HG03354 (cell line): Measurements from ENCODE around the gene CLMP.

ENCODE experiments used
- ATAC-seq: cut with Tn5 transposase; IDR thresholded peaks from one replicate; pipeline ENCODE4 v1.9.1; 2021; ENCODE audit warnings: mild to moderate bottlenecking; ENCODE audit not compliant: unreplicated experiment, poor library complexity, severe bottlenecking

CLMP gene

GRCh38 chr11:123195188-123196059 is at the start of gene CLMP:
Gene CLMP (minus strand): TSS chr11:123195248. CDS start chr11:123194940, 308 bp downstream.
- no peak for ATAC-seq

- ATAC-seq = no peak
Measured at GRCh38 chr11:123241874-123242543, 47.0 kb upstream of the CLMP start.

- no peak for ATAC-seq
Measured at GRCh38 chr11:123241294-123241693, 46.2 kb upstream of the CLMP start.

- no peak for ATAC-seq
Measured at GRCh38 chr11:123239191-123240150, 44.4 kb upstream of the CLMP start.

GRCh38 chr11:123238297-123238696 is 43.2 kb upstream of the CLMP start:
- no peak for ATAC-seq

GRCh38 chr11:123236879-123237278 is 41.8 kb upstream of the CLMP start:
- ATAC-seq = no peak

GRCh38 chr11:123235656-123236261 is 40.7 kb upstream of the CLMP start:
- no peak for ATAC-seq

- no peak for ATAC-seq
Measured at GRCh38 chr11:123235117-123235655, 40.1 kb upstream of the CLMP start.

GRCh38 chr11:123233975-123234334 is 38.9 kb upstream of the CLMP start:
- ATAC-seq = no peak

GRCh38 chr11:123233280-123233974 is 38.4 kb upstream of the CLMP start:
- ATAC-seq = peak; percentile 99

- no peak for ATAC-seq
Measured at GRCh38 chr11:123231777-123232176, 36.7 kb upstream of the CLMP start.

- ATAC-seq = no peak
Measured at GRCh38 chr11:123231256-123231655, 36.2 kb upstream of the CLMP start.

- no peak for ATAC-seq
Measured at GRCh38 chr11:123230346-123230745, 35.3 kb upstream of the CLMP start.

GRCh38 chr11:123228496-123229163 is 33.6 kb upstream of the CLMP start:
- ATAC-seq = no peak

- ATAC-seq = no peak
Measured at GRCh38 chr11:123227763-123228495, 32.9 kb upstream of the CLMP start.

- ATAC-seq = no peak
Measured at GRCh38 chr11:123221584-123221983, 26.5 kb upstream of the CLMP start.

GRCh38 chr11:123221096-123221561 is 26.1 kb upstream of the CLMP start:
- ATAC-seq = no peak
